Sigmoid colon (tissue), 4 donors: ENCODE results near the gene CHAF1B.
"Not testable (repeated sequence)": the region's sequence is repeated elsewhere in the genome, so short reads cannot be mapped to it uniquely, and the experiment has no call there.

Experiments
- POLR2A ChIP-seq, 2 donors: fragments of 450-650 bp; IDR thresholded peaks; one replicate each; pipeline ENCODE4 v1.6.1; 2016; ENCODE audit warnings: antibody characterized with exemption in 2 of 2, mild to moderate bottlenecking in 2 of 2, moderate library complexity in 2 of 2
- POLR2AphosphoS5 ChIP-seq, 4 donors: sonication (generic); formaldehyde crosslinking; IDR thresholded peaks; one replicate each; pipeline ENCODE4 v1.6.1; 2017; ENCODE audit warnings: antibody characterized with exemption in 4 of 4
- TF ChIP-seq, protein P1 (sequence below), 4 experiments: fragments of 450-650 bp in 3 of 4; fragments of 200-600 bp in 1 of 4; IDR thresholded peaks; one replicate each; pipeline ENCODE4 v1.5.1; 2016 to 2019; ENCODE audit warnings: antibody characterized with exemption in 4 of 4, mild to moderate bottlenecking in 3 of 4, moderate library complexity in 2 of 4

DNA sequence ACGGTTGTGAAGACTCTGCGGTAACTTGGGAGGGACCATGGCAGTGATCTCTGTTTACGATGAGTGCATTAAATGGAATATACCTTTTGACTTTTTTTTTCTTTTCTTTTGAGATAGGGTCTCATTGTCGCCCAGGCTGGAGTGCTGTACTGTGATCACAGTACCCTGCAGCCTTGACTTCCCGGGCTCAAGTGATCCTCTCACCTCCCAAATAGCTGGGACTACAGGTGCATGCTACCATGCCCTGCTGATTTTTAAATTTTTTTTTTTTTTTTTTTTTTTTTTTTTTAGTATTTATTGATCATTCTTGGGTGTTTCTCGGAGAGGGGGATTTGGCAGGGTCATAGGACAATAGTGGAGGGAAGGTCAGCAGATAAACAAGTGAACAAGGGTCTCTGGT lies 6.5 kb downstream of the CHAF1B start:
- TF ChIP-seq POLR2A, POLR2AphosphoS5 (IDR thresholded peaks at IDR 0.05): not testable (repeated sequence)
- TF ChIP-seq, protein P1, sequence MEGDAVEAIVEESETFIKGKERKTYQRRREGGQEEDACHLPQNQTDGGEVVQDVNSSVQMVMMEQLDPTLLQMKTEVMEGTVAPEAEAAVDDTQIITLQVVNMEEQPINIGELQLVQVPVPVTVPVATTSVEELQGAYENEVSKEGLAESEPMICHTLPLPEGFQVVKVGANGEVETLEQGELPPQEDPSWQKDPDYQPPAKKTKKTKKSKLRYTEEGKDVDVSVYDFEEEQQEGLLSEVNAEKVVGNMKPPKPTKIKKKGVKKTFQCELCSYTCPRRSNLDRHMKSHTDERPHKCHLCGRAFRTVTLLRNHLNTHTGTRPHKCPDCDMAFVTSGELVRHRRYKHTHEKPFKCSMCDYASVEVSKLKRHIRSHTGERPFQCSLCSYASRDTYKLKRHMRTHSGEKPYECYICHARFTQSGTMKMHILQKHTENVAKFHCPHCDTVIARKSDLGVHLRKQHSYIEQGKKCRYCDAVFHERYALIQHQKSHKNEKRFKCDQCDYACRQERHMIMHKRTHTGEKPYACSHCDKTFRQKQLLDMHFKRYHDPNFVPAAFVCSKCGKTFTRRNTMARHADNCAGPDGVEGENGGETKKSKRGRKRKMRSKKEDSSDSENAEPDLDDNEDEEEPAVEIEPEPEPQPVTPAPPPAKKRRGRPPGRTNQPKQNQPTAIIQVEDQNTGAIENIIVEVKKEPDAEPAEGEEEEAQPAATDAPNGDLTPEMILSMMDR (IDR thresholded peaks at IDR 0.05) = not testable (repeated sequence)
